ENCODE measurements around the gene TLR9. TPM values are rescaled to one million over a fixed set of nuclear protein-coding genes. Genes with fewer than 3 reads are reported as not detected.

TLR9 gene
- total RNA-seq, 5 donors from 2014 or later (not counting 1 experiment from before 2014, with no cell fraction given), result 0.54 to 2.9 (median 2.1) TPM; not detected in 1

DNA sequence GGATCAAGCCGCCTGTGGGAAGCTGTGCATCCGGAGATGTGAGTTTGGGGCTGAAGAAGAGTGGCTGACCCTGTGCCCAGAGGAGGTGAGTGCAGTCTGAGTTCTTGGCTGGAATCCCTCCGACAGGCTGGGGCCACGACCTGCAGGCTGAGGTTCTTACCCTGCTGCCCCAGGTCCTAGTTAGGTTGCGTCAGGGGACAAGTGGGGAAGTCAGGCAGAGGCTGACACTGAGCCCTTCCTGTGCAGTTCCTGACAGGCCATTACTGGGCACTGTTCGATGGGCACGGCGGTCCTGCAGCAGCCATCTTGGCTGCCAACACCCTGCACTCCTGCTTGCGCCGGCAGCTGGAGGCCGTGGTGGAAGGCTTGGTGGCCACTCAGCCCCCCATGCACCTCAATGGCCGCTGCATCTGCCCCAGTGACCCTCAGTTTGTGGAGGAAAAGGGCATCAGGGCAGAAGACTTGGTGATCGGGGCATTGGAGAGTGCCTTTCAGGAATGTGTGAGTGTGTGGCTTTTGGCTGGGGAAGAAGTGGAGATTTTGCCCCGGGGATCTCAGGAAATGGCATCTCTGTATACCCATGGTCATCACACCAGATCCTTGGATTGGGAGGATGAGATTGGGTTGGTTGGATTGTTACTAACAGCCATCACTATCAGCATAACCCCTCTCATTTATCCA is 21.4 kb upstream of the TLR9 start:
- 28% methylated on average over 6 of the region's 14 CpGs for WGBS (ENCODE audit: insufficient coverage)
- H3K36me3 ChIP-seq (ENCODE audit: control insufficient read depth in 2 of 2, extremely low read depth in 1 of 2, insufficient read depth in 1 of 2, low read length in 1 of 2), result peaks cover 14 to 43% of the 10 kb centered on the region in 2 donors
- CTCF ChIA-PET, result interaction anchor here in 1 of 2 donors (0.6 kb wide), 1 partner anchor 33 kb away, joined by 5 read pairs; no protein-coding TSS in a partner anchor
- H3K4me3 ChIP-seq (ENCODE audit: control insufficient read depth in 1 of 2, extremely low read depth in 1 of 2, low read length in 1 of 2), result peak overlapping the region; percentile 81 to 88
- no peak for ATAC-seq (replicated peaks in 1 of 4)
- no peaks in the 10 kb centered on the region for H3K9me3 ChIP-seq
- peak overlapping the region; percentile 89 for H3K27ac ChIP-seq (ENCODE audit: low read length)
- peaks cover 82 to 85% (median 83%) of the 10 kb centered on the region in 3 donors for H3K4me1 Mint-ChIP-seq
- H3K27me3 Mint-ChIP-seq, result no peaks in the 10 kb centered on the region
- peak in 2 of 35 experiments; percentile 23 to 38 for DNase-seq
- POLR2A ChIA-PET, result interaction anchor here in 1 of 2 donors (1.1 kb wide), 1 partner anchor 31 kb away, joined by 4 read pairs; the partner anchor contains the start of gene WDR82
- peak overlapping the region; percentile 78 to 82 (median 82) for H3K4me3 Mint-ChIP-seq
- peak overlapping the region; percentile 92 to 97 for H3K27ac Mint-ChIP-seq
- H3K9me3 Mint-ChIP-seq, result no peaks in the 10 kb centered on the region
- H3K27me3 ChIP-seq (replicated peaks in 1 of 2; ENCODE audit: control insufficient read depth in 2 of 2, extremely low read depth in 1 of 2, insufficient read depth in 2 of 2, low read length in 1 of 2), result no peaks in the 10 kb centered on the region
- peaks cover 37 to 81% of the 10 kb centered on the region in 2 experiments for H3K4me1 ChIP-seq (ENCODE audit: control insufficient read depth in 1 of 2, extremely low read depth in 1 of 2, insufficient read depth in 2 of 2, low read length in 2 of 2)
- H3K36me3 Mint-ChIP-seq, result peaks cover 21% of the 10 kb centered on the region

DNA sequence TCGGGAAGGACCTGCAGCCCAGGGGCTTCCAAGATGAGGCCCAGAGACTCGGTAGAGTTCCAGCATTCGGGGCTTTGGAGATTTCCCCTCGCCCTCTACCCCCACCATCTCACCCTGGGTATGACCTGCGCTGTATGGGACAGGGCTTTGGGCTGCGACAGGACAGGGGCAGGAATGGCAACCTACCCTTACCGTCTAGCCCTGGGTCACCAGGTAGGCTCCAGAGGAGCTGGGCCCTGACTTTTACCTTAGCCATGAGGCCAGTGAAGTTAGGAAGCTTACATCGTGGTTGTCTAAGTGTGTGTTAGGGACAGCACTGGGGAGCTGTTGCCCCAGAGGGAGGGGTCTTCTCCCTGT is 20.8 kb upstream of the TLR9 start:
- no peaks in the 10 kb centered on the region for H3K27me3 ChIP-seq (replicated peaks in 1 of 2; ENCODE audit: control insufficient read depth in 2 of 2, extremely low read depth in 1 of 2, insufficient read depth in 2 of 2, low read length in 1 of 2)
- H3K4me1 ChIP-seq (ENCODE audit: control insufficient read depth in 1 of 2, extremely low read depth in 1 of 2, insufficient read depth in 2 of 2, low read length in 2 of 2), result peaks cover 38 to 81% of the 10 kb centered on the region in 2 experiments
- peak overlapping the region; percentile 78 to 82 (median 82) for H3K4me3 Mint-ChIP-seq
- DNase-seq (peak in 3 of 35 experiments; percentile 24 to 37 (median 33)), ATAC-seq (replicated peaks in 1 of 4) (peak; percentile 13 to 17 (median 16))
- peaks cover 10 to 37% of the 10 kb centered on the region in 2 donors for H3K36me3 ChIP-seq (ENCODE audit: control insufficient read depth in 2 of 2, extremely low read depth in 1 of 2, insufficient read depth in 1 of 2, low read length in 1 of 2)
- 9% methylated on average over 4 of the region's 8 CpGs for WGBS (ENCODE audit: insufficient coverage)
- peaks cover 21% of the 10 kb centered on the region for H3K36me3 Mint-ChIP-seq
- no peaks in the 10 kb centered on the region for H3K27me3 Mint-ChIP-seq
- peak overlapping the region; percentile 89 for H3K27ac ChIP-seq (ENCODE audit: low read length)
- H3K27ac Mint-ChIP-seq, result peak overlapping the region; percentile 92 to 97
- H3K4me1 Mint-ChIP-seq, result peaks cover 84 to 86% (median 85%) of the 10 kb centered on the region in 3 donors
- peak overlapping the region; percentile 81 to 88 for H3K4me3 ChIP-seq (ENCODE audit: control insufficient read depth in 1 of 2, extremely low read depth in 1 of 2, low read length in 1 of 2)
- no peaks in the 10 kb centered on the region for H3K9me3 ChIP-seq
- ChIA-PET POLR2A (interaction anchor here in 1 of 2 donors (0.7 to 1.1 kb wide), 2 partner anchors 25 to 32 kb away, joined by 4 to 5 read pairs; partner anchors contain the start of gene WDR82), CTCF (no interaction called here)
- H3K9me3 Mint-ChIP-seq, result no peaks in the 10 kb centered on the region

DNA sequence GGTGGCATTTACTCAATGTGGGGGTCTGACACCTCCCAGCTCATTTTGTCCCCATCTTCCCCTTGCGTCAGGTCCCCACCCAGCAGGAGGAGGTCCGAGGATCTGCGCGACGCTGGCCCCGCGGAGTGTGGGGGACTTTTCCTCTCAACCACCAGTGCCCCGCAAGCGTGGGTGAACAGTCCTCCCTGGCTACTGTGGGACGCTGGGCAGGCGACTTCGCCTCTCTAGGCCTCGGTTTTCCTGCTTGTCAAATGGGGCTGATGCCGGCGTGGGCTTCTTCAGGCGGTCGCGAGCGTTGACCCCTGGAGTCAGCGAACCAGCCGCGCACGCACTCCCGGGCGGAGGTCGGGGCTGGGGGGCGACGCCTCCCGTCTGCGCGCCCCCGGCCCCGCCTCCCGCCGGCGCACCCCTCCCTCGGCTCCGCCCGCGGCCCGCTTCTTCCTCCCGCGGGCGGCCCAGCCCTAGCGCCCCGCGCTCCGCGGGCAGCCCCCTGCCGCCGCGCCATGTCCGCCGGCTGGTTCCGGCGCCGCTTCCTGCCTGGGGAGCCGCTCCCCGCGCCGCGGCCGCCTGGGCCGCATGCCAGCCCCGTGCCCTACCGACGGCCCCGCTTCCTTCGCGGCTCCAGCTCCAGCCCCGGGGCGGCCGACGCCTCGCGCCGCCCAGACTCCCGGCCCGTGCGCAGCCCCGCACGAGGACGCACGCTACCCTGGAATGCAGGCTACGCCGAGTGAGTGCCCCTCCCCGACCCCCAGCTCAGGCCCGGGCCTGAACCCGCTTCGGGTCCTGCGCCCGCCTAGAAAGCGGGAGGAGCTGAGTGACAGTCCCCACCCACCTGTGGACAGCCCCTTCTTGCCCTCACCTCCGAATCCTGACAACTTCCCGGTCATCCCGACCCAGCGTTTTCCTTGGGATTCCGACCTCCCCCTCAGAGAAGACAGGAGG is 20.1 kb upstream of the TLR9 start, which contains the start of gene PPM1M:
Gene PPM1M (plus strand): TSS at position 438 of the 942 bp plus-strand sequence. CDS start 66 bp downstream, at position 504.
- peak; percentile 31 to 85 (median 59) for DNase-seq
- H3K4me1 Mint-ChIP-seq, result peaks cover 87 to 89% (median 88%) of the 10 kb centered on the region in 3 donors
- POLR2A ChIA-PET, result interaction anchor here in 1 of 2 donors (0.7 to 1.1 kb wide), 2 partner anchors 26 to 32 kb away, joined by 4 to 5 read pairs; partner anchors contain the start of gene WDR82
- peaks cover 10 to 31% of the 10 kb centered on the region in 2 donors for H3K36me3 ChIP-seq (ENCODE audit: control insufficient read depth in 2 of 2, extremely low read depth in 1 of 2, insufficient read depth in 1 of 2, low read length in 1 of 2)
- peaks cover 44 to 81% of the 10 kb centered on the region in 2 experiments for H3K4me1 ChIP-seq (ENCODE audit: control insufficient read depth in 1 of 2, extremely low read depth in 1 of 2, insufficient read depth in 2 of 2, low read length in 2 of 2)
- H3K4me3 ChIP-seq (ENCODE audit: control insufficient read depth in 1 of 2, extremely low read depth in 1 of 2, low read length in 1 of 2), result peak within 1 kb of the TSS; percentile 81 to 88
- peak within 1 kb of the TSS; percentile 94 for H3K27ac ChIP-seq (ENCODE audit: low read length)
- WGBS (ENCODE audit: insufficient coverage), result under 1% methylated on average over 83 of the region's 98 CpGs
- CTCF ChIA-PET, result interaction anchor here in 1 of 2 donors (0.6 kb wide), 1 partner anchor 31 kb away, joined by 4 read pairs; no protein-coding TSS in a partner anchor
- H3K9me3 ChIP-seq, result no peaks in the 10 kb centered on the region
- H3K4me3 Mint-ChIP-seq, result peak within 1 kb of the TSS; percentile 78 to 82 (median 82)
- H3K36me3 Mint-ChIP-seq, result peaks cover 21% of the 10 kb centered on the region
- H3K27me3 Mint-ChIP-seq, result no peaks in the 10 kb centered on the region
- peak; percentile 72 to 77 (median 74) for ATAC-seq (replicated peaks in 1 of 4)
- H3K9me3 Mint-ChIP-seq, result no peaks in the 10 kb centered on the region
- H3K27ac Mint-ChIP-seq, result peak within 1 kb of the TSS; percentile 92 to 97
- H3K27me3 ChIP-seq (replicated peaks in 1 of 2; ENCODE audit: control insufficient read depth in 2 of 2, extremely low read depth in 1 of 2, insufficient read depth in 2 of 2, low read length in 1 of 2), result no peaks in the 10 kb centered on the region

DNA sequence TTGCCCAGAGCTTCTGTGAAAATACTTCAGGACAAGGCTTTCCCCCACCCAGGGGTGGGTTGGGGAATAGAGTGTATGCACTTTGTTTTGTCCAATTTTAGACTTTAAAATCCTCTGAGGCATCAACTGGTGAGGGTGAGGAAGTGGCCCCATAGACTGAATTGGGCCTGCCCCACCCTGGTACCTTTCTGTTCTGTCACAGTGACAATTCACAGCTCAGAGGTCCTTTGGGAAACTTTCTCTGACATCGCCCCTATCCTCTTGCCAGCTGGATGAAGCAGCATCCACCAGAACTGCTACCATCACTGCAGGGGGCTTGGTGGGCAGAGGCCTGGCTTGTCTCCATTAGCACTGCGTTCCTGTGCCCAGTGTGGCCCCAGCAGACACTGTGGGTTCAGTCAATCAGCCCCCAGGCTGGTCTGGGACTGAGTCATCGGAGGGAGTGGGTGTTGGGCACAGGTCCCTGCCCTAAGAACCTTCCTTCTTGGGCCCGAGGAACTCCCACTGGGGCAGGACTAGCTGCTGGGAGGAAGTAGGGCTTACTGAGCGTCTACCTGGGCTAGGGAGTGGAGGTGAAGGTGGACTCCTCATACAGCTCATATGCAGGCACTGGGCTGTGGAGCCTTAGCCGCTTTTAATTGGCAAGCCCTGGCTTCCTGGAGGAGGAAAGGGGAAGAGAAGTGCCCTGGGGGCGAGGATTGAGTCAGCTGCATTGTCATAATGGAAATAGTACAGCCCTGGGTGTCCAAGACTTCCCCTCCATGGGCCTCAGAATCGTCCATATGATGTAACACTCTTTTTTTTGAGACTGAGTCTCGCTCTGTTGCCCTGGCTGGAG is 18.6 kb upstream of the TLR9 start:
- Histone ChIP-seq H3K4me3 (ENCODE audit: control insufficient read depth in 1 of 2, extremely low read depth in 1 of 2, low read length in 1 of 2) (no peak overlapping the region), H3K9me3 (no peaks in the 10 kb centered on the region), H3K27me3 (replicated peaks in 1 of 2; ENCODE audit: control insufficient read depth in 2 of 2, extremely low read depth in 1 of 2, insufficient read depth in 2 of 2, low read length in 1 of 2) (no peaks in the 10 kb centered on the region), H3K4me1 (ENCODE audit: control insufficient read depth in 1 of 2, extremely low read depth in 1 of 2, insufficient read depth in 2 of 2, low read length in 2 of 2) (peaks cover 47 to 80% of the 10 kb centered on the region in 2 experiments), H3K36me3 (ENCODE audit: control insufficient read depth in 2 of 2, extremely low read depth in 1 of 2, insufficient read depth in 1 of 2, low read length in 1 of 2) (peaks cover 3 to 17% of the 10 kb centered on the region in 2 donors), H3K27ac (ENCODE audit: low read length) (peak overlapping the region; percentile 94)
- peaks cover 15% of the 10 kb centered on the region for H3K36me3 Mint-ChIP-seq
- H3K27ac Mint-ChIP-seq, result peak overlapping the region; percentile 92
- H3K9me3 Mint-ChIP-seq, result no peaks in the 10 kb centered on the region
- ATAC-seq (replicated peaks in 1 of 4) (no peak), DNase-seq (peak in 5 of 35 experiments; percentile 2 to 41 (median 24))
- H3K27me3 Mint-ChIP-seq, result no peaks in the 10 kb centered on the region
- peaks cover 82 to 87% (median 85%) of the 10 kb centered on the region in 3 donors for H3K4me1 Mint-ChIP-seq
- CTCF ChIA-PET, result interaction anchor here in 1 of 2 donors (0.6 kb wide), 1 partner anchor 25 kb away, joined by 3 read pairs; no protein-coding TSS in a partner anchor
- WGBS (ENCODE audit: insufficient coverage), result 53% methylated on average over 4 of the region's 9 CpGs
- H3K4me3 Mint-ChIP-seq, result peak overlapping the region; percentile 72 to 82 (median 77)
- POLR2A ChIA-PET, result interaction anchor here (0.8 to 1.3 kb wide), 2 partner anchors 9 to 10 kb away, joined by 3 to 7 read pairs; no protein-coding TSS in a partner anchor

DNA sequence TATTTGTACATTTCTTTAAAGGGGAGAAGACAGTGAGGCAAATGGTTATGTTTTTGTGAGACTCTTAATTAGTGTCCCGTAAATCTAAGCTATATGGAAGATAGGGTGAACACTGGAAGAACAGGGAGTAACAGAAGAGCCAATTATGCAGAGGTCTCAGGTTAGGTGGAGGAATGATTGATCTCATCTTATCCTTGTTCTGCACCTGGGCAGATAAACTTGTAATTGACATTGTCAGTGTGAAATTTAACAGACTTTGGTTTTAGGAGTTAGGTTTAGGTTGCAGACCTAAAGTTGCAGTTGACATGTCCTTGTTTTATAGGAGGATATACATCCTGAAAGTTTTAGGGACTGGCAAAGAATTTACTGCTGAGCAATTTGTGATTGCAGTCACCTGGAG is 16.6 kb upstream of the TLR9 start:
- Histone ChIP-seq H3K9me3 (no peaks in the 10 kb centered on the region), H3K36me3 (ENCODE audit: control insufficient read depth in 2 of 2, extremely low read depth in 1 of 2, insufficient read depth in 1 of 2, low read length in 1 of 2) (peaks cover 0 to 2% of the 10 kb centered on the region in 2 donors), H3K4me3 (ENCODE audit: control insufficient read depth in 1 of 2, extremely low read depth in 1 of 2, low read length in 1 of 2) (no peak overlapping the region), H3K4me1 (ENCODE audit: control insufficient read depth in 1 of 2, extremely low read depth in 1 of 2, insufficient read depth in 2 of 2, low read length in 2 of 2) (peaks cover 53 to 75% of the 10 kb centered on the region in 2 experiments), H3K27me3 (replicated peaks in 1 of 2; ENCODE audit: control insufficient read depth in 2 of 2, extremely low read depth in 1 of 2, insufficient read depth in 2 of 2, low read length in 1 of 2) (no peaks in the 10 kb centered on the region), H3K27ac (ENCODE audit: low read length) (peak overlapping the region; percentile 5)
- CTCF ChIA-PET, result interaction anchor here in 1 of 2 donors (1.1 kb wide), 1 partner anchor 97 kb away, joined by 3 read pairs; no protein-coding TSS in a partner anchor
- H3K4me1 Mint-ChIP-seq, result peaks cover 76 to 82% (median 79%) of the 10 kb centered on the region in 3 donors
- no peaks in the 10 kb centered on the region for H3K27me3 Mint-ChIP-seq
- POLR2A ChIA-PET, result interaction anchor here in 1 of 2 donors (0.7 kb wide), 2 partner anchors 20 to 1998 kb away, joined by 3 to 4 read pairs; no protein-coding TSS in a partner anchor
- 83% methylated on average over 1 of the region's 1 CpG for WGBS (ENCODE audit: insufficient coverage)
- H3K4me3 Mint-ChIP-seq, result peak overlapping the region in 1 of 3 donors; percentile 97
- no peak for DNase-seq
- peak overlapping the region; percentile 83 to 86 for H3K27ac Mint-ChIP-seq
- no peak for ATAC-seq (replicated peaks in 1 of 4)
- H3K36me3 Mint-ChIP-seq, result peaks cover 2% of the 10 kb centered on the region
- H3K9me3 Mint-ChIP-seq, result no peaks in the 10 kb centered on the region
